ENCODE results near the gene ZNF507. TPM values are rescaled to one million over a fixed set of nuclear protein-coding genes. Genes with fewer than 3 reads are reported as not detected.
A peak's percentile ranks its signal among the peaks of the same experiment; 100 is the strongest.
"Not testable (repeated sequence)": the region's sequence is repeated elsewhere in the genome, so short reads cannot be mapped to it uniquely, and the experiment has no call there.

ZNF507 gene
- total RNA-seq, 1 donor from 2014 or later, result 22.4 TPM

DNA sequence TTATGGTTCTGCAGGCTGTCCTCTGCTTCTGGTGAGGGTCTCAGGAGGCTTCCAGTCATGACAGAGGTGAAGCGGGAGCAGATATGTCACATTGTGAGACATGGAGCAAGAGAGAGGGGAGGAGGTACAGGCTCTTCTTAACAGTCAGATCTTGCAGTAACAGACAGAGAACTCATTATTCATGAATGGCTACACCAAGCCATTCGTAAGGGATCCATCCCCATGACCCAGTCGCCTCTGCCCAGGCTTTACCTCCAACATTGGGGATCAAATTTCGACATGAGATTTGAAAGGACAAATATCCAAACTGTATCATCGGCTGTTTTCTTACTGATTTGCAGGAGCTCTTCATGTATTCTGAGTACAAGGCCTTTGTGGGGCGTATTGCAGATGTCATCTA, 21.7 kb downstream of the ZNF507 start:
- Mint-ChIP-seq H3K4me3 (ENCODE audit: unreplicated experiment) (no peak overlapping the region), H3K4me1 (ENCODE audit: unreplicated experiment) (peaks cover 5% of the 10 kb centered on the region), H3K36me3 (ENCODE audit: unreplicated experiment) (peaks cover 58% of the 10 kb centered on the region), H3K27ac (ENCODE audit: unreplicated experiment) (no peak overlapping the region), H3K27me3 (ENCODE audit: unreplicated experiment) (no peaks in the 10 kb centered on the region), H3K9me3 (ENCODE audit: unreplicated experiment) (no peaks in the 10 kb centered on the region)
- TF ChIP-seq, protein P1, sequence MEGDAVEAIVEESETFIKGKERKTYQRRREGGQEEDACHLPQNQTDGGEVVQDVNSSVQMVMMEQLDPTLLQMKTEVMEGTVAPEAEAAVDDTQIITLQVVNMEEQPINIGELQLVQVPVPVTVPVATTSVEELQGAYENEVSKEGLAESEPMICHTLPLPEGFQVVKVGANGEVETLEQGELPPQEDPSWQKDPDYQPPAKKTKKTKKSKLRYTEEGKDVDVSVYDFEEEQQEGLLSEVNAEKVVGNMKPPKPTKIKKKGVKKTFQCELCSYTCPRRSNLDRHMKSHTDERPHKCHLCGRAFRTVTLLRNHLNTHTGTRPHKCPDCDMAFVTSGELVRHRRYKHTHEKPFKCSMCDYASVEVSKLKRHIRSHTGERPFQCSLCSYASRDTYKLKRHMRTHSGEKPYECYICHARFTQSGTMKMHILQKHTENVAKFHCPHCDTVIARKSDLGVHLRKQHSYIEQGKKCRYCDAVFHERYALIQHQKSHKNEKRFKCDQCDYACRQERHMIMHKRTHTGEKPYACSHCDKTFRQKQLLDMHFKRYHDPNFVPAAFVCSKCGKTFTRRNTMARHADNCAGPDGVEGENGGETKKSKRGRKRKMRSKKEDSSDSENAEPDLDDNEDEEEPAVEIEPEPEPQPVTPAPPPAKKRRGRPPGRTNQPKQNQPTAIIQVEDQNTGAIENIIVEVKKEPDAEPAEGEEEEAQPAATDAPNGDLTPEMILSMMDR (IDR thresholded peaks at IDR 0.05), result no peak
- no peak for DNase-seq (ENCODE audit: extremely low spot score, unreplicated experiment)

DNA sequence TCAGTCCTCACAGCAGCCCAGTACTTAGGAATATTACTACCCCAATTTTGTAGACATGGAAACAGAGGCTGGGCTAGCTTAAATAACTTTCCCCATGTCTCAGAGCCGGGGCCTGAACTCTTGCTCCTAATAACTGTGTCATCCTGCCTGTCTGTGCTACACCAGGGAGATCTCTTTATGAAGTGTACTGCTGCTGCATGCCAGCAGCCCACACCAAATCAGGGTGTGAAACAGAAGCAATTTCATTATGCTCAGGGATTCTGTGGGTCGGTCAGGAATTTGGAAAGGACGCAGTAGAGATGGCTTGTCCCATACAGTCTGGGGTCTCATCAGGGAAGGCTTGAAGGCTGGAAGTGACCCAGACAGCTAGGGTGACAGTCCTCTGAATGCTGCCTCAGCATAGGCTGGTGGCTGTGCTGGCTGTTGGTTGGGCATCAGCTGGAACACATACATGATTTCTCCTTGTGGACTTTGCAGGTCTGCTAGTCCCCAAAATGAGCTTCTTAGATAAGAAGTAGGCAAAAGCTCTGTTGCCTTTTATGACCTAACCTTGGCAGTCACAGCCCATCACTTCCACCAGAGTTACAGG, 22.6 kb downstream of the ZNF507 start:
- DNase-seq (ENCODE audit: extremely low spot score, unreplicated experiment), result no peak
- Mint-ChIP-seq H3K36me3 (ENCODE audit: unreplicated experiment) (peaks cover 62% of the 10 kb centered on the region), H3K9me3 (ENCODE audit: unreplicated experiment) (no peaks in the 10 kb centered on the region), H3K27me3 (ENCODE audit: unreplicated experiment) (no peaks in the 10 kb centered on the region), H3K4me3 (ENCODE audit: unreplicated experiment) (no peak overlapping the region), H3K27ac (ENCODE audit: unreplicated experiment) (no peak overlapping the region), H3K4me1 (ENCODE audit: unreplicated experiment) (peaks cover 14% of the 10 kb centered on the region)
- TF ChIP-seq, protein P1 (IDR thresholded peaks at IDR 0.05), result no peak

DNA sequence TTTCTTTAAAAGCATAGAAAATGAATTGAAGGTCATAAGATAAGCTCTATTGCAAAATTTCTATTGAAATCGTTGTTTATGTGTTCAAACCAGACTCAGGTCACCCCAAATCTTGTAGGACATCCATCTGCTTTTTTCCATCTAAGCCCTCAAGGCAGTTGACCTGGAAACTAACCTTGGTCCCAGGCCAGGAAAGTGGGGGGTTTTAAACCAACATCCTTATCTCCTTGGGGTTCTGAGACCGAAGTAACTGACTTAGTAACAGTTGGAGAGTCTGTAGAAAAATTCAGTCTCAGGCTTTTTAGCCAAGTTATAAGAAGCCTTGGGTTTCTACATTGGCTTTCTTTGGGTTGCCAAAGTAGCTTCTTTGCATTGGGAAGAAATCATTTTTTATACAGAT, 23.4 kb downstream of the ZNF507 start:
- Mint-ChIP-seq H3K27me3 (ENCODE audit: unreplicated experiment) (no peaks in the 10 kb centered on the region), H3K36me3 (ENCODE audit: unreplicated experiment) (peaks cover 56% of the 10 kb centered on the region), H3K27ac (ENCODE audit: unreplicated experiment) (no peak overlapping the region), H3K9me3 (ENCODE audit: unreplicated experiment) (no peaks in the 10 kb centered on the region), H3K4me3 (ENCODE audit: unreplicated experiment) (no peak overlapping the region), H3K4me1 (ENCODE audit: unreplicated experiment) (peaks cover 22% of the 10 kb centered on the region)
- no peak for DNase-seq (ENCODE audit: extremely low spot score, unreplicated experiment)
- TF ChIP-seq, protein P1 (IDR thresholded peaks at IDR 0.05), result no peak

DNA sequence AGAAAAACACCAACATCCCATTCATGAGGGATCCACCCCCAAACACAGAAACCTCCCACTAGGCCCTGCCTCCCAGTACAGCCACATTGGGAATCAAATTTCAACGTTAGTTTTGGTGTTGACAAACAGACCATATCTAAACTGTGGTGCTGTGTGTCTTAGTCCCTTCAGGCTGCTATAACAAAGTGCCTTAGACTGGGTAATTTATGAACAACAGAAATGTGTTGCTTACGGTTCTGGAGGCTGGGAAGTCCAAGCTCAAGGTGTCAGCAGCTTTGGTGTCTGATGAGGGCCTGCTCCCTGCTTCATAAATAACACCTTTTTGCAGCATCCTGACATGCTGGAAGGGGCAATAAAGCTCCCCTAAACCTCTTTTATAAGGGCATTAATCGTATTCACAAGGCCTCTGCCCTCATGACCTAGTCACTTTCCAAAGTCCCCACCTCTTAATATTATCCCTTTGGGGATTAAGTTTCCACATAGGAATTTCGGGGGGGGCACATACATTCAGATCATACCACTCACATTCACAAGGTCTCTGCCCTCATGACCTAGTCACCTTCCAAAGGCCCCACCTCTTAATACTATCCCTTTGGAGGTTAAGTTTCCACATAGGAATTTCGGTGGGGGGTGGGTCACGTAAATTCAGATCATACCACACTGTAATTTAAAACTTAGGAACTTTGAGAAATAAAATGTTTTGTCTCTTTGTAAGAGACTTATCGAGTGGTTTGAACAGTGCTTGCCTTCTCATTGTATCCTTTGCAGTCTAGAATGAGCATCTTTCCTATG, 27.5 kb downstream of the ZNF507 start:
- Mint-ChIP-seq H3K4me3 (ENCODE audit: unreplicated experiment) (peak overlapping the region; percentile 54), H3K27me3 (ENCODE audit: unreplicated experiment) (no peaks in the 10 kb centered on the region), H3K36me3 (ENCODE audit: unreplicated experiment) (peaks cover 28% of the 10 kb centered on the region), H3K9me3 (ENCODE audit: unreplicated experiment) (no peaks in the 10 kb centered on the region), H3K27ac (ENCODE audit: unreplicated experiment) (peak overlapping the region; percentile 87), H3K4me1 (ENCODE audit: unreplicated experiment) (peaks cover 35% of the 10 kb centered on the region)
- no peak for DNase-seq (ENCODE audit: extremely low spot score, unreplicated experiment)
- TF ChIP-seq, protein P1 (IDR thresholded peaks at IDR 0.05), result no peak

DNA sequence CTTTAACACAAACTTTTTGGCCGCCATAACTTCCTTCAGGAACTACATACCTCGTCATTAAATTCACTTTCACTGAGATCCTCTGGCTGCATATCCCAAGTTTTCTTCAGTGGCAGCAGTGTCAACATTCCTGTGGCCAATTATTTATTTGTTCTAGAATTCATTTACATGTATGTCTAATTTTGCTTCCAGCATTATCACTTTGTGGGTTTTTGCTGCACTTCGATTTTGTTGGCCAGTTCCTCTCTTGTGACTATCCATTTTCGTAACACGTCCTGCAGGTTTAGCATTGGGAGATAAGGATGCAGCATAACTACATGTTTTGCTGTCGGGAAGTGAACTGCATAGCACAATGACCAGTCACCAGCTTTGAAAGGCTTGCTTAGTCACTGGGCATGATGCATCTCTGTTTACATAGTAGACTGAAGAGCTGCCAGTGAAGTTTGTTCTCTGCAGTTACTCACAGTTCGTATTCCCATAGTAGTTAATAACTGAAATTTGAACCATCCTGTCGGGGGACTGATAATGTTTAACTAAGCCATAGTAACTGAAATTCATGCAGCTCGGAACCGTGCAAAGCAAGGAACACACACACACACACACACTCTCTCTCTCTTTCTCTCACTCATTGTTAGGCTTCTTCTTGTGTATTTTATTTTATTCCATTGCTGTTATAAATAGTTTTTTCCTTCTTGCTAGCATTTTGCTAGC, 28.3 kb downstream of the ZNF507 start:
- Mint-ChIP-seq H3K4me1 (ENCODE audit: unreplicated experiment) (peaks cover 35% of the 10 kb centered on the region), H3K36me3 (ENCODE audit: unreplicated experiment) (peaks cover 24% of the 10 kb centered on the region), H3K9me3 (ENCODE audit: unreplicated experiment) (no peaks in the 10 kb centered on the region), H3K27me3 (ENCODE audit: unreplicated experiment) (no peaks in the 10 kb centered on the region), H3K27ac (ENCODE audit: unreplicated experiment) (peak overlapping the region; percentile 87), H3K4me3 (ENCODE audit: unreplicated experiment) (peak overlapping the region; percentile 54)
- TF ChIP-seq, protein P1 (IDR thresholded peaks at IDR 0.05), result no peak
- DNase-seq (ENCODE audit: extremely low spot score, unreplicated experiment), result no peak

DNA sequence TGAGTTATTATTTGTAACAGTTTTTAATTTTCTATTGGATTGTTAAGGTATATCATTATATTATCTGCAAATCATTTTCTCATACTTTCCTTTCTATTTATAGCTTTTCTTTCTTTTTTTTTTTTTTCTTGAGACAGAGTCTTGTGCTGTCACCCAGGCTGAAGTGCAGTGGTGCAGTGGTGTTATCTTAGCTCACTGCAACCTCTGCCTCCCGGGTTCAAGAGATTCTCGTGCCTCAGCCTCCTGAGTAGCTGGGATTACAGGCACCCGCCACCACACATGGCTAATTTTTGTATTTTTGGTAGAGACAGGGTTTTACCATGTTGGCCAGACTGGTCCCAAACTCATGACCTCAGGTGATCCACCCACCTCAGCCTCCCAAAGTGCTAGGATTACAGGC, 29.0 kb downstream of the ZNF507 start:
- H3K27ac Mint-ChIP-seq (ENCODE audit: unreplicated experiment), result peak overlapping the region; percentile 87
- H3K4me3 Mint-ChIP-seq (ENCODE audit: unreplicated experiment), result peak overlapping the region; percentile 54

More for the DNA sequence above, 29.0 kb downstream of the ZNF507 start:
- H3K27me3 Mint-ChIP-seq (ENCODE audit: unreplicated experiment); H3K9me3 Mint-ChIP-seq (ENCODE audit: unreplicated experiment); DNase-seq (ENCODE audit: extremely low spot score, unreplicated experiment): not testable (repeated sequence)
- peaks cover 38% of the 10 kb centered on the region for H3K4me1 Mint-ChIP-seq (ENCODE audit: unreplicated experiment)
- H3K36me3 Mint-ChIP-seq (ENCODE audit: unreplicated experiment), result peaks cover 24% of the 10 kb centered on the region
